ENCODE data around the gene KIF13A.

The KIF13A gene

GRCh38 chr6:17928514-17929430 lies 58.7 kb downstream of the KIF13A start:
- TF ChIP-seq, protein P1, sequence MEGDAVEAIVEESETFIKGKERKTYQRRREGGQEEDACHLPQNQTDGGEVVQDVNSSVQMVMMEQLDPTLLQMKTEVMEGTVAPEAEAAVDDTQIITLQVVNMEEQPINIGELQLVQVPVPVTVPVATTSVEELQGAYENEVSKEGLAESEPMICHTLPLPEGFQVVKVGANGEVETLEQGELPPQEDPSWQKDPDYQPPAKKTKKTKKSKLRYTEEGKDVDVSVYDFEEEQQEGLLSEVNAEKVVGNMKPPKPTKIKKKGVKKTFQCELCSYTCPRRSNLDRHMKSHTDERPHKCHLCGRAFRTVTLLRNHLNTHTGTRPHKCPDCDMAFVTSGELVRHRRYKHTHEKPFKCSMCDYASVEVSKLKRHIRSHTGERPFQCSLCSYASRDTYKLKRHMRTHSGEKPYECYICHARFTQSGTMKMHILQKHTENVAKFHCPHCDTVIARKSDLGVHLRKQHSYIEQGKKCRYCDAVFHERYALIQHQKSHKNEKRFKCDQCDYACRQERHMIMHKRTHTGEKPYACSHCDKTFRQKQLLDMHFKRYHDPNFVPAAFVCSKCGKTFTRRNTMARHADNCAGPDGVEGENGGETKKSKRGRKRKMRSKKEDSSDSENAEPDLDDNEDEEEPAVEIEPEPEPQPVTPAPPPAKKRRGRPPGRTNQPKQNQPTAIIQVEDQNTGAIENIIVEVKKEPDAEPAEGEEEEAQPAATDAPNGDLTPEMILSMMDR (IDR thresholded peaks at IDR 0.05; ENCODE audit: low read depth, low read length, missing control alignments) = no peak
- in situ Hi-C loops (cut with HindIII; ENCODE audit: low sequenced_read_pairs) = no loop called here
- peak; percentile 26 for DNase-seq (ENCODE audit: low read depth)
- H3K4me3 ChIP-seq (ENCODE audit: low read depth, low read length) = no peak overlapping the region

- TF ChIP-seq, protein P1 (IDR thresholded peaks at IDR 0.05; ENCODE audit: low read depth, low read length, missing control alignments) = no peak
- in situ Hi-C loops (cut with HindIII; ENCODE audit: low sequenced_read_pairs) = no loop called here
- no peak overlapping the region for H3K4me3 ChIP-seq (ENCODE audit: low read depth, low read length)
- DNase-seq (ENCODE audit: low read depth) = no peak
Observed at GRCh38 chr6:17927705-17928104, 59.7 kb downstream of the KIF13A start.

GRCh38 chr6:17923401-17923863 lies 64.0 kb downstream of the KIF13A start:
- no peak for DNase-seq (ENCODE audit: low read depth)

GRCh38 chr6:17921454-17921853 lies 66.0 kb downstream of the KIF13A start:
- TF ChIP-seq, protein P1 (IDR thresholded peaks at IDR 0.05; ENCODE audit: low read depth, low read length, missing control alignments) = no peak
- in situ Hi-C loops (cut with HindIII; ENCODE audit: low sequenced_read_pairs) = no loop called here

More at GRCh38 chr6:17923401-17923863, 64.0 kb downstream of the KIF13A start:
- H3K4me3 ChIP-seq (ENCODE audit: low read depth, low read length) = no peak overlapping the region
- TF ChIP-seq, protein P1 (IDR thresholded peaks at IDR 0.05; ENCODE audit: low read depth, low read length, missing control alignments) = no peak
- in situ Hi-C loops (cut with HindIII; ENCODE audit: low sequenced_read_pairs) = no loop called here

GRCh38 chr6:17919496-17919895 lies 67.9 kb downstream of the KIF13A start:
- TF ChIP-seq, protein P1 (IDR thresholded peaks at IDR 0.05; ENCODE audit: low read depth, low read length, missing control alignments) = no peak
- DNase-seq (ENCODE audit: low read depth) = no peak
- in situ Hi-C loops (cut with HindIII; ENCODE audit: low sequenced_read_pairs) = no loop called here
- no peak overlapping the region for H3K4me3 ChIP-seq (ENCODE audit: low read depth, low read length)

More at GRCh38 chr6:17921454-17921853, 66.0 kb downstream of the KIF13A start:
- no peak overlapping the region for H3K4me3 ChIP-seq (ENCODE audit: low read depth, low read length)
- DNase-seq (ENCODE audit: low read depth) = no peak

DNA sequence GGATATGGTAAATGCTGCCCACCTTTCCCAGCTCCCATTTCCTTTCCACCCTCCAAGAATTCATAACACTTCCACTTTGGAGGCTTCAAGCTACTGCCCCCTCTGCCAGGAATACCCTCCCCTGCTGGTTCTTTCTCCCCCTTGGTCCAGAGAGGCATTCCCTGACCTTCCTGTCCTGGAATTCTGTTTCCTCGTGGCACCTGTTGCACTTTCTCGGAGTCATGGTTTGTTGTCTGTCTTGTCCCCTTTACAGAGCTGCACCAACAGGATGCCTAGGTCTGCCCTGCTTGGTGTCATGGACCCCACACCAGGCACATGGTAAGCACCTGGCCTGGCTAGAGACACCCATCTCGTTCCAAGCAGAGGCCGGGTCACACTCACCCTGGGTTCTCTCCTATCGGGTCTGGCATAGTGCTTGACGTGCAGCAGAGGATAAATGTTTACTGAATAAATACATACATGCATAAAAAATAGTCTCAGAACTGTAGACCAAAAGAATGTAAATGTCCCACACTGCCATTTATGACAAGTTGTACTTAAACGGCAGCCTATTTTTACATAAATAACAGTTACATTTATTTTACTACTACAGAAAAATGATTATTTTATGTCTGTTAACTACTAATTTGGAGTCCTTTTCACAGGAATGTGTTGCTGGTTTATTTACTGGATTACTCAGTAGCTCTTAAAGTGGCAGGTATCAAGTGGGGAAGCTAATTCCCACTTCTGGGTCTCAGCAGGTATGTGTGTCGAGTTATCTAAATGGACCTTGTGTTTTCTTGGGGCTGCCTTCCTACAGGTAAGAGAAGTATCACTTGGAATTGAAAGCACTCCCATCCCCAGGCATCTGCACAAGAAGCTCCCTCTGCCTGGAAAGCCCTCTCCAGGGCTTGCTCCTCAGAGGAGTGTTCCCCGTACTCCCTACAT lies 69.3 kb downstream of the KIF13A start:
- TF ChIP-seq, protein P1 (IDR thresholded peaks at IDR 0.05; ENCODE audit: low read depth, low read length, missing control alignments) = no peak
- no peak for DNase-seq (ENCODE audit: low read depth)
- in situ Hi-C loops (cut with HindIII; ENCODE audit: low sequenced_read_pairs) = no loop called here
- no peak overlapping the region for H3K4me3 ChIP-seq (ENCODE audit: low read depth, low read length)

All from astrocyte of the cerebellum (primary cell).